GM18499 (cell line): ENCODE data around the gene HS3ST5.
A peak's percentile ranks its signal among the peaks of the same experiment; 100 is the strongest.
"Not testable (repeated sequence)": the region's sequence is repeated elsewhere in the genome, so short reads cannot be mapped to it uniquely, and the experiment has no call there.

Experiments
- ATAC-seq: cut with Tn5 transposase; IDR thresholded peaks from one replicate; pipeline ENCODE4 v1.9.1; 2021; ENCODE audit warnings: moderate number of reproducible peaks; ENCODE audit not compliant: insufficient read depth, unreplicated experiment

HS3ST5 gene

DNA sequence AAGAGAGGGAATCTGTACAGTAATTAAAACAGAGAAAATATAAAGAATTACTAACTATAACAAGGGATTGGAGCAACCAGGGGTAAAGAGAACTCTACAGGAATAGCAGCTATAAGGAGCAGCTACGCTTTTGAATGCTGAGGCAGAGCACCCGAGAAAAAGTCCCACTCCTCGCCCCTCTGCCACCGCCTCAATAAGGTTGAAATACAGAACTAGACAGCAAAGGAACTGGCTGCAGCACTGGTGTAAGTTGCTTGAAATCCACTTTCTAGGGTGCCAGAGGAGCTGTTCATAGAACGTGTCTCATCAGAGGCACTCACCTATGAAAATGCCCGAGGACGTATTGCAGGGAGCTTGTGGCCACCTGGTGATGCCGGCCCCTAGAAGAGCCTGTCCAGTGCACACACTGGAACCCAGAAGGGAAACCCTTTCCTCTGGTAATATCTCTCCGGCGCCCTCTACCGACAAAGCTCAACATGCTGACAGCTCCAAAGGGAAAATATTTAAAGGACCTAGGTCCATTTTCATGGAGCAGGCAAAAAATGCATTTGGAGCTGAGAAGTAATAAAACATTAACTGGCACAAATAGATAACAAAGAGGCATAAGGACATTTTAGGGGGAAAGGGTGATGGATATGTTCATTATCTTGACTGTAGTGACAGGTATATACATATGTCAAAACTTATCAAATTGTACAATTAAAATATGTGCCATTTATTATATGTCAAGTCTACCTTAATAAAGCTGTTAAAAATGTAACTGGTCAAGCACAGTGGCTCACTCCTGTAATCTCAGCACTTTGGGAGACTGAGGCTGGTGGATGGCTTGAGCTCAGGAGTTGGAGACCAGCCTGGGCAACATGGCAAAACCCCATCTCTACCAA is 234.5 kb downstream of the HS3ST5 start:
- ATAC-seq = no peak

DNA sequence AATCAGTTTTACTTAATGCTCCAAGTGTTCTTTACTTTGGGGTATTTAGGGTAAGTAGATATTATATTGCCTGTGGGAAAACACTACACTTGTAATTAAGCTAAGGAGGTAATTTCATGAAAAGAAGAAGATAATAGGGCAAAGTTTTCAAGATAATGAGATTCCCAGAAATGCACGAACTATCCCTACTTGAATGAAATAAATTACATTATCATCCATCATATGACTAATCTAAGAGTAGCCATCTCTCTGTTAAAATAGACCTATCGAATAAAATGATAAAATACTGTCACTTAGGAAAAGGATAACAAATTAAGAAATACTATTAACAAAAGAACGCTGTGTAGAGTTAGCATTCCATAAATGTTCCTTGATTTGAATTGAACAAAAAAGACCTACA is 236.8 kb downstream of the HS3ST5 start:
- ATAC-seq = no peak

- ATAC-seq = no peak
These were observed 241.6 kb downstream of the HS3ST5 start for GRCh38 chr6:114101255-114101654.

- no peak for ATAC-seq
These were observed 242.4 kb downstream of the HS3ST5 start for GRCh38 chr6:114100215-114100994.

DNA sequence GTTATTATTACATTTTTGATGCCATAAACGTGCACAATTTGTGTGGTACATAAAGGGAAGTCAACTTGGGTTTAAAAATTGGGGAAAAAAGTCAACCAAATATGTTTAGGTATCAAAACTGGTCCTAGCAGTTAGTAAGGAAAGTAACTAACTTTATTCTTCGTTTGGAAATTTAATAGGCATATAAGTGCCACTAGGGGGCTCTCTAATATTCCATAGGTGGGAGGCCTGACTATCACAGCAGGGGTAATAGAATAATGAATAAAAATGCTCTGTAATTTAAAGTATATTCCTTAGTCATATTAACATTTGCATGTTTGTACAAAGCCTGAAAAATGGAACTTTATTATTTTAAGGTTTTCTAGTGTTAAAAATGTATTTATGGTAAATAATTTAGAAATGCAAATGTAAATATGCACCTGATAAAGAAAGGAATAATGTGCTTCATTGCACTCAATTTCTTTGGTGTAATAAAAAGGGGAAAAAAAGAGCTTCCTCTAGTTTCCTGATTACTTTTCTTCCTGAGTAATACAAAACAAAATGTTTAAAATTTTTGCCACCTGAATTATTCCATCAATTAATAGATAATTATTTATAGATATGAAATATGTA is 246.2 kb downstream of the HS3ST5 start:
- ATAC-seq = peak; percentile 48

- ATAC-seq = no peak
These were observed 249.9 kb downstream of the HS3ST5 start for GRCh38 chr6:114092943-114093342.

DNA sequence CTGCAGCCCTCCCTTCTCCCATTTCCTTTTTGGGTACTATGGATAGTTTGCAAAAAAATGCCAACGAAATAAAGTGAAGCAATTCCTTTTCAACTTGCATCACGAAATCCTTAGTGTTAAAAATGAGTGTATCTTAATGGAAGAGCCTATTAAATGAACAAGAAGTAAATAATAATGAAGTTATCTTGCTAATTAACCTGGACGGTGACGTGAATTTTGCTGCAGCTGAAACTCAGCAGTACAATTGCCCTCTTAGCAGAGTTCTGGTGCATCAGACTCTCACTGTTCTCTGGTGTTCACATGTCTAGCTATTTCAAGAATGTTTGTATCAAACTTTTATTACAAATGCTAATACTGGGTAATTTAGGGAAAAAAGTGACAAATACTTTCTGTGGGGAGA is 252.2 kb downstream of the HS3ST5 start:
- no peak for ATAC-seq

DNA sequence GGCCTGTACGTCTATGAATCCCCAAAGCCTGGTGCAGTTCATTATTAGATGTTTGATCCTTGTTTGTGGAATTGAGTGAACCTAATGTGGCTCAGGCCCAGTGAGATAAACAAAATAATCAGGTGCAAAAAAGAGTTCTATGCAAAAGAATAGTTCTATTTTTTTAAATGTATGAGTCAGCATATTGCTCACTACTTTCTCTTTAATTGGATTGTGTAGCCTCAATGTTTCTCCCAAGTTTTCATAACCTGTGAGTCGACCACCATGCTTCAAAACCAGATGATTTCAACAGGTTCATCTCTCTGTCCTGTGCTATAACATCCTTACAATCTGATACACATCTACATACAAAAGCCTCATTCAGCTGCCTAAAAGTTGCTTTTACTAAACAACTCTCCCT is 255.3 kb downstream of the HS3ST5 start:
- no peak for ATAC-seq

- no peak for ATAC-seq
These were observed 257.6 kb downstream of the HS3ST5 start for GRCh38 chr6:114085211-114085610.

GRCh38 chr6:114084327-114084890 is 258.4 kb downstream of the HS3ST5 start:
- ATAC-seq = no peak

- ATAC-seq = no peak
These were observed 259.6 kb downstream of the HS3ST5 start for GRCh38 chr6:114083251-114083650.

DNA sequence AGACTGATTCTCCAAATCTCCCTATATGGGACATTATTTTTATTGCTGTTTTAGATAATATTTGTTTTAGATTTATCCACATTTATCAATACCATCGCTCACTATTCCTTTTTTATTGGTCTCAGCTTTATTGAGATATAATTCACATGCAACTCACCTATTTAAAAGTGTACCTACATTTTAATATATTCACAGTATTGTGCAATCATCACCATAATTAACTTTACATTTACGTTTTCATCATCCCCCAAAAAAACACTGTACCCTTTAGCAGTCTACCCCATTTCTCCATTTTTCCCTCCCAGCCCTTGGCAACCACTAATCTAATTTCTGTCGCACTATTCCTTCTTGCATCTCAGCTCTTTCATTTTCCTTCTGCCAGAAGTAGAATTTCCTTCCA is 261.1 kb downstream of the HS3ST5 start:
- ATAC-seq = no peak

GRCh38 chr6:114080891-114081510 is 261.8 kb downstream of the HS3ST5 start:
- ATAC-seq = no peak

- ATAC-seq = not testable (repeated sequence)
These were observed 262.4 kb downstream of the HS3ST5 start for GRCh38 chr6:114080410-114080809.

- ATAC-seq = no peak
These were observed 267.0 kb downstream of the HS3ST5 start for GRCh38 chr6:114075777-114076176.

DNA sequence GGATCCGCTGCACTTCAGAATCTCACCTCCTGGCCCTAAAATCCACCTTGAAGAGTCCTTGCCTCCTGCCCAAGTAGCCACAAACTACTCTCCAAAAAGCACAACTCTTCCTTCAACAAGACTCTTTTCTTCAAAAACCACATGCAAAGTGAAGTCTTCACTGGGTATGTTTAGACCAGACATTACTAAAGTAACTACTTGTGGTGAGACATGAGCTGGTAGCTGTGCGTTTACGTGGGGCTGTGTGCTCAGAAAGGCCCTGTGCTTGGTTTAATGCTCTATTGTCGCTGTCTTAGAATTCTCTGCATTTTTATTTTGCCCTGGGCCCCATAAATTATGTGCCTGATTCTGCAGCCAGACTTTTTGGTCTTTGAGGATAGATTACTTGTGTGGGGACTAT is 267.5 kb downstream of the HS3ST5 start:
- no peak for ATAC-seq

- no peak for ATAC-seq
These were observed 274.1 kb downstream of the HS3ST5 start for GRCh38 chr6:114068771-114069170.

GRCh38 chr6:114068116-114068515 is 274.7 kb downstream of the HS3ST5 start:
- ATAC-seq = no peak

DNA sequence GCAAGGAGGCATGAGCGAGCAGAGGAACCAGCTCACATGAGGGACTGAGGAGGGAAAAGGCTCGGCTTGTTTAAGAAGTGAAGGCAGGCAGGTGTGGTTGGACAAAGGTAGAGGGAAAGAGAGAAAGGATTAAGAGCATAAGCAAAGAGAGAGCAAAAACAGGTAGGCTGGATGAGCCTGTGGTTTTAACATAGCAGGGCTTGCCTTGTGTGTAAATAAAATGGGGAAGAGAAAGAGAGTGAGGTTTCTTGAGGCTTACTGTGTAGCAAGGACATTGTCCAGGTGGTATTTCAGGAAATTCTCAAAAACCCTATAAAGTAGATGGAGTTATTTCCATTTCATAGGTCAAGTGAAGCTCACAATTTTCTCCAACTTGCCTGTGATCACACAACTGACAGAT is 278.0 kb downstream of the HS3ST5 start:
- no peak for ATAC-seq

DNA sequence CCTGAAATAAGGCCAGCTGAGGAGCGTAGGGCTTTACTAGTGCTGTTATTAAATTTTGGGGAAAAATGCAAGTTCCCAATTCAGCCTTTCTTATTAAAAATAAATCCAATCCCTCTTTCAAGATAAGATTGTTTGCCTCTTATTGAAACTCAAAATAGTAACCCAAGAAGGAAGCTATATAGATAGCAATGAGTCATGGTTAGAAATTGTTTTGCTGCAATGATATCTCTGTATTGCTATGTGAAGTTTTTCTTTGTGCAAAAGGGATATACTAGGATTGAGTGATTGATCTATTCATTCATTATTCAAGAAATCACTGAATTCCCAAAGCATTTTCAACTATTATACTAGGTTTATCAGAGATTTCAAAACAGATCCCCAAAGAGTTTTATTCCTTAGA is 278.9 kb downstream of the HS3ST5 start:
- ATAC-seq = no peak
